Osteocyte (in vitro differentiated cells): Measurements from ENCODE around the gene PPIL3. TPM values are rescaled to one million over a fixed set of nuclear protein-coding genes. Genes with fewer than 3 reads are reported as not detected.

ENCODE experiments used
- DNase-seq: peaks from one replicate; pipeline ENCODE4 v3.0.0; 2021; ENCODE audit warnings: mixed read lengths; ENCODE audit not compliant: unreplicated experiment; ENCODE audit errors: extremely low spot score
- H3K27ac Mint-ChIP-seq: one replicate; pipeline ENCODE4 v1.8.0; 2021; ENCODE audit warnings: mild to moderate bottlenecking, mixed read lengths; ENCODE audit not compliant: unreplicated experiment
- H3K27me3 Mint-ChIP-seq: one replicate; pipeline ENCODE4 v1.8.0; 2021; ENCODE audit warnings: mixed read lengths; ENCODE audit not compliant: unreplicated experiment
- H3K36me3 Mint-ChIP-seq: one replicate; pipeline ENCODE4 v1.8.0; 2021; ENCODE audit warnings: mixed read lengths; ENCODE audit not compliant: unreplicated experiment
- H3K4me1 Mint-ChIP-seq: one replicate; pipeline ENCODE4 v1.8.0; 2021; ENCODE audit warnings: mixed read lengths; ENCODE audit not compliant: unreplicated experiment
- H3K4me3 Mint-ChIP-seq: one replicate; pipeline ENCODE4 v1.8.0; 2021; ENCODE audit warnings: mild to moderate bottlenecking, moderate library complexity, mixed read lengths; ENCODE audit not compliant: unreplicated experiment
- H3K9me3 Mint-ChIP-seq: one replicate; pipeline ENCODE4 v1.8.0; 2021; ENCODE audit warnings: mixed read lengths; ENCODE audit not compliant: unreplicated experiment
- CTCF ChIP-seq: fragments of 200-600 bp; sonication (generic); IDR thresholded peaks from 2 replicates; pipeline ENCODE4 v1.5.0; 2021; ENCODE audit warnings: antibody characterized with exemption, mild to moderate bottlenecking, moderate library complexity
- total RNA-seq: library from RNA; stranded (reverse); gene quantifications from 2 replicates; pipeline ENCODE4 v1.2.1, GENCODE V29; 2021

The PPIL3 gene
- total RNA-seq, 1 donor from 2014 or later: 49.7 TPM

- no peak for TF ChIP-seq CTCF
- Mint-ChIP-seq H3K27me3 (no peaks in the 10 kb centered on the region), H3K4me1 (no peaks in the 10 kb centered on the region), H3K9me3 (no peaks in the 10 kb centered on the region), H3K36me3 (peaks cover 47% of the 10 kb centered on the region), H3K4me3 (no peak overlapping the region), H3K27ac (no peak overlapping the region)
- no peak for DNase-seq
Measured at GRCh38 chr2:200878289-200878880, 10.5 kb downstream of the PPIL3 start.

DNA sequence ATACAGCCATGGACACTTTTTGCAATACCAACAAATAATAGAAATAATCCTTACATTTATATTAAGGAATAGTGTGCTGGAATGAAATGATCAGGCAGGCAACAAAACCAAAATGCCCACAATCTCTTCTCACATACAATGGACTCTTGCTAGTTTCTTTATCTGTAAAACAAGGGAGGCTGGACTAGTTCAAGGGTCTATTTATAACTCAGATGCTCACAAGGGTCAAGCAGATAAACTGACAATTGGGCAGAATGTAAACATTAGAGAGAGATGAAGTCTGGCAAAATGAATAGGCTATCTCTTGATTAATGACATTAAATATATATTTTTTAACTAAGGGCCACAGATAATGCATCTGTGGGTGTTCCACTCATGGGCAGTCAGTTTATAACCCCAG, 11.4 kb downstream of the PPIL3 start:
- TF ChIP-seq CTCF: no peak
- H3K36me3 Mint-ChIP-seq: peaks cover 39% of the 10 kb centered on the region

GRCh38 chr2:200873560-200873959, 15.3 kb downstream of the PPIL3 start:
- Mint-ChIP-seq H3K4me3 (no peak overlapping the region), H3K27me3 (no peaks in the 10 kb centered on the region), H3K27ac (no peak overlapping the region)

More for the DNA sequence above, 11.4 kb downstream of the PPIL3 start:
- Mint-ChIP-seq H3K4me3 (no peak overlapping the region), H3K27ac (no peak overlapping the region), H3K9me3 (no peaks in the 10 kb centered on the region), H3K4me1 (no peaks in the 10 kb centered on the region), H3K27me3 (no peaks in the 10 kb centered on the region)
- no peak for DNase-seq

DNA sequence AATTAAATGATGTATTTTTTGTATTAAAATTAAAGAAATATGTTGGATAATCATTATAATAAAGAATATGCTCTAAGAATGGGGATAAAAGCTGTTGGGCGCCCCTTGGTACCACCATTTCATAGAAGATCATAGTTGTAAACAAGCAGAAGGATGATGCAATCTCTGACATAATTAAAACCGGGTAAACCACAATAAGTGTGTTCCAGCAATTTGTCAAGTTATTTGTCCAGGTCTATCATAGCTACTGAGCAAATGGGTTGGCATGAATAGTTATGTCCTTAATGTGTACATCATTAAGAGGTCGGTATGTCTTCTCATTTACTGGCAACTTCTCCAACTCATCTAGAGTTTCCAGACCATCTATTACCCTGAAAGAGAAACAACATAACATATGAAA, 17.7 kb downstream of the PPIL3 start:
- Mint-ChIP-seq H3K36me3 (peaks cover 24% of the 10 kb centered on the region), H3K9me3 (no peaks in the 10 kb centered on the region), H3K27ac (no peak overlapping the region), H3K4me3 (no peak overlapping the region), H3K4me1 (peaks cover 6% of the 10 kb centered on the region), H3K27me3 (no peaks in the 10 kb centered on the region)
- DNase-seq: no peak
- TF ChIP-seq CTCF: no peak

More at GRCh38 chr2:200873560-200873959, 15.3 kb downstream of the PPIL3 start:
- H3K4me1 Mint-ChIP-seq: no peaks in the 10 kb centered on the region
- TF ChIP-seq CTCF: no peak
- no peaks in the 10 kb centered on the region for H3K9me3 Mint-ChIP-seq
- peaks cover 32% of the 10 kb centered on the region for H3K36me3 Mint-ChIP-seq
- no peak for DNase-seq

- no peak overlapping the region for H3K27ac Mint-ChIP-seq
- no peak overlapping the region for H3K4me3 Mint-ChIP-seq
- TF ChIP-seq CTCF: no peak
- peaks cover 9% of the 10 kb centered on the region for H3K36me3 Mint-ChIP-seq
- no peaks in the 10 kb centered on the region for H3K9me3 Mint-ChIP-seq
- no peaks in the 10 kb centered on the region for H3K27me3 Mint-ChIP-seq
- no peak for DNase-seq
- H3K4me1 Mint-ChIP-seq: peaks cover 10% of the 10 kb centered on the region
Measured at GRCh38 chr2:200869014-200869413, 19.9 kb downstream of the PPIL3 start.
